ENCODE measurements around the gene BCO2.

The BCO2 gene, protein sequence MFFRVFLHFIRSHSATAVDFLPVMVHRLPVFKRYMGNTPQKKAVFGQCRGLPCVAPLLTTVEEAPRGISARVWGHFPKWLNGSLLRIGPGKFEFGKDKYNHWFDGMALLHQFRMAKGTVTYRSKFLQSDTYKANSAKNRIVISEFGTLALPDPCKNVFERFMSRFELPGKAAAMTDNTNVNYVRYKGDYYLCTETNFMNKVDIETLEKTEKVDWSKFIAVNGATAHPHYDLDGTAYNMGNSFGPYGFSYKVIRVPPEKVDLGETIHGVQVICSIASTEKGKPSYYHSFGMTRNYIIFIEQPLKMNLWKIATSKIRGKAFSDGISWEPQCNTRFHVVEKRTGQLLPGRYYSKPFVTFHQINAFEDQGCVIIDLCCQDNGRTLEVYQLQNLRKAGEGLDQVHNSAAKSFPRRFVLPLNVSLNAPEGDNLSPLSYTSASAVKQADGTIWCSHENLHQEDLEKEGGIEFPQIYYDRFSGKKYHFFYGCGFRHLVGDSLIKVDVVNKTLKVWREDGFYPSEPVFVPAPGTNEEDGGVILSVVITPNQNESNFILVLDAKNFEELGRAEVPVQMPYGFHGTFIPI

DNA sequence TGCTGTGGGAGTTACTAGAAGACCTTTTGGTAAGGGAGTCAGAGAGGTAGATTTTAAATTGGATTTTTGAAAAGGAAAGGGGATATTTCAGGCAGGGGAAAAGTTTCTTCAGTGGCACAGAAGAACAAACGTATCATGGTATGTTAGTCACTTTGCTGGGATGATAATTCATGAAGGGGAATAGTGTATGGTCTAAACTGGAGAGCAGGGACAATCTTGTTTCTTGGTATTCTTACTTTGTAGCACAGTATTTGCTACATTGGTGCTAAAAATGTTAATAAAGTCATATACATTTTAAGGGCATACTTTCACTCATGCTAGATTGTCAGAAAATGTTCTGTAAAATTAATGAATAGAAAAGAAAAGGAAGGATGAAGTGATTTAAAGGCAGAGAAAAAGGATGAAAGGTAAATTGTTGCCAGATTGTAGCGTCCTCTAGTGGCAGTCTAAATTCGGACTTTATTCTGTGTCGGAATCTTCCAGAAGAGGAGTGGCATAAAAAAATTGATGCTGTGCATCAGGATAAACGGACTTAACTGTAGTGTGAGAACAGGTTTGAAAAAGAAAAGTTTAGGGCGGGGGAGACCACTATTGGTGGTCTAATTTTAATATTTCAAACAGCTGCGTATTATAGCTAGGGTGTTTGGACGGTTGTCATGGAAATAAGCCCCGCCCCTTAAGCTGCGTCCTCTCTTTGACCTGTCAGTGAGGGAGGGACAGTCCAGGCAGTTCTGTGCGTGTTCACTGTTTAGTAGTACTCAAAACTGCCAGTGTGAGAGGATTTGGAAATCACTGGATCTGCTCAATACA is at the start of gene BCO2:
TSS of gene BCO2 (plus strand) at position 724 of the 810 bp plus-strand sequence. CDS start 90 bp downstream, outside the sequence.
- Histone ChIP-seq H3K4me1 (ENCODE audit: control insufficient read depth, insufficient read depth, low read length) (no peaks in the 10 kb centered on the region), H3K4me3 (ENCODE audit: low read depth, low read length) (peak within 1 kb of the TSS; percentile 49), H3K36me3 (ENCODE audit: control insufficient read depth, insufficient read depth, low read length) (no peaks in the 10 kb centered on the region), H3K27me3 (ENCODE audit: control insufficient read depth, insufficient read depth, low read length) (no peaks in the 10 kb centered on the region), H3K9ac (ENCODE audit: low read length) (no peak within 1 kb of the TSS), H3K9me3 (ENCODE audit: control insufficient read depth, insufficient read depth, low read depth, low read length) (no peaks in the 10 kb centered on the region), H3K27ac (ENCODE audit: low read depth, low read length) (no peak within 1 kb of the TSS)

DNA sequence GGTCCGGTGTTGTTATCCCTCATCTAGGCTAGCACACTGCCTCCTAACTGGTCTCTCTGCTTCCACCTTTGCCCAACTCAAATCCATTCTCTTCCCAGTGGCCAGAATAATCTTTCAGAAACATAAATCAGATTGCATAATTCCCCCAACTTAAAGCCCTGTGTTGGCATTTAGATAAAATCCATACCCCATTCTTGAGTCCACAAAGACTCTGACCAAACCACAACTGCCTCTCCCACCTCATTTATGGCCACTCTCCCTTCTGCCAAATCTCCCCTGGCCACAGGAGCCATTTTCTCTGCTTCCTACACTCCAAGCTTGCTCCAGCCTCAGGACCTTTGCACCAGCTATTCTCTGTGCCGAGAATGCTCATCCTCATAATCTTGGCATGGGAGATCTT is 48.3 kb upstream of the BCO2 start:
- Histone ChIP-seq H3K4me1 (ENCODE audit: control insufficient read depth, insufficient read depth, low read length) (no peaks in the 10 kb centered on the region), H3K27me3 (ENCODE audit: control insufficient read depth, insufficient read depth, low read length) (no peaks in the 10 kb centered on the region), H3K36me3 (ENCODE audit: control insufficient read depth, insufficient read depth, low read length) (no peaks in the 10 kb centered on the region), H3K9me3 (ENCODE audit: control insufficient read depth, insufficient read depth, low read depth, low read length) (no peaks in the 10 kb centered on the region), H3K9ac (ENCODE audit: low read length) (no peak overlapping the region), H3K27ac (ENCODE audit: low read depth, low read length) (no peak overlapping the region), H3K4me3 (ENCODE audit: low read depth, low read length) (no peak overlapping the region)

DNA sequence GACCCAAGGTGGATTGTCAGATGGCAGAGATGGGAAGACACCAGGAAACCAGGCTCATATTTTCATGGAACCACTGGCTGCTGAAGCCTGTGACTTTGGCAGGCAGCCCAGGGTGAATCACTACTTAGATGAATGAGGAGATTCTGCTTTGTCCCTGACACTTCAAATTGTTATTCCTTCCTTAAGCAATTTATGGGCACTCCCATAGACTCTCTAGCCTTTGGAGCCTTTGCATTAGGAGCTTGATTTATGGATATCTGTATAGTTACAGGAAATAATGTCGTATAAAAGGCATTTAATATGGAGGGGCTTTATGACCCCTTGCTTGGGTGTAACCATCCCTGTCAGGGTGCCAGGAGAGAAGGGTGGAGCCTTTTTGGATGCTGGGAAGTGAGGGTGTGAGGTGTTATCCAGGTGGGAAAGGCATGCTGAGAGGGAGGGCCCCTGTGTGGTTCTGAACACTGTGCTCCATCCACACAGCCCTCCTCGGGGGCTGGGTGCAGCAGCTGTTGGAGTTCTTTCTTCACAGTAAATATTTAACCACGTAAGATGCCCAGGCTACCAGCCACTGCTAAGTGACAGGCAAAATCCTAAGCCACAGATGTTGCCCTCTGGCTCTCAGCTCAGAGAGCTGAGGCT is 46.7 kb upstream of the BCO2 start:
- Histone ChIP-seq H3K36me3 (ENCODE audit: control insufficient read depth, insufficient read depth, low read length) (no peaks in the 10 kb centered on the region), H3K27ac (ENCODE audit: low read depth, low read length) (no peak overlapping the region), H3K9ac (ENCODE audit: low read length) (no peak overlapping the region), H3K27me3 (ENCODE audit: control insufficient read depth, insufficient read depth, low read length) (no peaks in the 10 kb centered on the region), H3K4me1 (ENCODE audit: control insufficient read depth, insufficient read depth, low read length) (no peaks in the 10 kb centered on the region), H3K9me3 (ENCODE audit: control insufficient read depth, insufficient read depth, low read depth, low read length) (no peaks in the 10 kb centered on the region), H3K4me3 (ENCODE audit: low read depth, low read length) (no peak overlapping the region)

DNA sequence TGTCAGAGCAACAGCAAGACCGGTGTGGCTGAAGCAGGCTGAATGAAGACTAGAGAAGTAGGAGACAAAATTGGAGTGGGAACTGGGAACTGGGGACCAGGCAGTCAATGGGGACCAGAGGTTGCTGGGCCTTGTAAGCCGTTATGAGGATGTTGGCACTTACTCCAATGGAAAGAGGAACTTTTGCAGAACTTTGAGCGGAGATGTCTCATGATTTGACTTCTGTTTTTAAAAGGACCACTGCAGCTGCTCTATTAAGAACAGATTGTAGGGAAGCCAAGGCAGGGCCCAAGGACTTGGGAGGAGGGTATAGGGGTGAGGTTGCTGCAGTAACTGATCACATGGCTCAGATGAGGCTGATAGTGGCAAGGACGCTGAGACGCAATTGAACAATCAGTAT is 45.7 kb upstream of the BCO2 start:
- Histone ChIP-seq H3K9ac (ENCODE audit: low read length) (no peak overlapping the region), H3K36me3 (ENCODE audit: control insufficient read depth, insufficient read depth, low read length) (no peaks in the 10 kb centered on the region), H3K27ac (ENCODE audit: low read depth, low read length) (no peak overlapping the region), H3K27me3 (ENCODE audit: control insufficient read depth, insufficient read depth, low read length) (no peaks in the 10 kb centered on the region), H3K4me1 (ENCODE audit: control insufficient read depth, insufficient read depth, low read length) (no peaks in the 10 kb centered on the region), H3K4me3 (ENCODE audit: low read depth, low read length) (no peak overlapping the region), H3K9me3 (ENCODE audit: control insufficient read depth, insufficient read depth, low read depth, low read length) (no peaks in the 10 kb centered on the region)

DNA sequence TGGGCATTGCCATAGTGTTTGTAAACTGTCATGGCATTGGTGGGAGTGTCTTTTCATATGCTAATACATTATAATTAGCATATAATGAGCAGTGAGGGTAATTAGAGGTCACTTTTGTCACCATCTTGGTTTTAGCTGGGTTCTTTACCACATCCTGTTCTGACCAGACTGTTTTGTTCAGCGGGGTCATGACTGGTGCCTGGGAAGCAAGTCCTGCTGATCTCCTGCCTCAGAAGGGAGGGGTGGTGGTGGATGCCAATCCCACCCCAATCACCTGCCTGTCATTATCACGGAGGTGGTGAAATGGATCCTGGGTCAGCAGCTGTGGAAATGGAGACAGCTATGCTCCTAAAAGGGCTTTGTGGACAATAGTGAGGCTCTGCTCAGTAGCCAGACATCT is 42.6 kb upstream of the BCO2 start:
- no peaks in the 10 kb centered on the region for H3K27me3 ChIP-seq (ENCODE audit: control insufficient read depth, insufficient read depth, low read length)
- H3K36me3 ChIP-seq (ENCODE audit: control insufficient read depth, insufficient read depth, low read length): no peaks in the 10 kb centered on the region
- no peak overlapping the region for H3K4me3 ChIP-seq (ENCODE audit: low read depth, low read length)
- H3K9ac ChIP-seq (ENCODE audit: low read length): no peak overlapping the region
- no peak overlapping the region for H3K27ac ChIP-seq (ENCODE audit: low read depth, low read length)
- H3K4me1 ChIP-seq (ENCODE audit: control insufficient read depth, insufficient read depth, low read length): no peaks in the 10 kb centered on the region
- H3K9me3 ChIP-seq (ENCODE audit: control insufficient read depth, insufficient read depth, low read depth, low read length): no peaks in the 10 kb centered on the region

DNA sequence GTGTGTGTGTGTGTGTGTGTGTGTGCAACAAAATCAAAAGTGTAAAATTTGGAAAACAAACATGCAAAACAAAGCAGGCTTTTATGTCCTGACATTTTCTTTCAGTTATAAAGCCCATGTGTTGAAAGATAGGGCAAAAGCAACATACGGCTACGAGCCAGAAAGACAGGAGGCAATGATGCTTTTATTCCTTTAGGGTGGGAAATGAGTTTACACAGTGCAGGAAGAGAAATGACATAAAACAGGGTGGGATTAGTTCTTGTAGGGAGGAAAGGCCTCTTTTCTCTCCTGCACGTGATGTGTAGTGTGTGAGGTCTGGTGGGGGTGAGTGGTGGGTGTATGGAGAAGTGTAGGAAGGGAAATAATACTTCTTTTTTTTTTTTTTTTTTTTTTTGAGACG is 40.8 kb upstream of the BCO2 start:
- Histone ChIP-seq H3K27me3 (ENCODE audit: control insufficient read depth, insufficient read depth, low read length) (no peaks in the 10 kb centered on the region), H3K9me3 (ENCODE audit: control insufficient read depth, insufficient read depth, low read depth, low read length) (no peaks in the 10 kb centered on the region)

DNA sequence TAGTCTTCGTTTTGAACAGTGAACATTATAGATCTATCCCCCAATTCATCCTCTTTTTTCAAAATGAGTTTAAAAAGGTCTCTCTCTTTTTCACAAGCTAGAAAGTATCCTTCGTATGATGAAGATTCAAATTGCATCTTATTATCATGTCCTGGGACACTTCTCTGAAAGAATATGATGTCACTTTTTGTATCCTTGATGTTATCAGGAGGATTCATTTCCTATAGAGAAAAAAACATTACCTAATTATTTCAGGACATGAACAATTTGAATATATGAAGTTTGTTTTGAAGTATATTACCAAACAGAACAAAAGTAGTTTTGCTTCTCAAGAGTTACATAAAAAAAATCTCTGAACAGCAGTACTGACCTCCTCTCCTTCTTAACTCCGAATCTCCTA is 31.7 kb upstream of the BCO2 start:
- Histone ChIP-seq H3K9me3 (ENCODE audit: control insufficient read depth, insufficient read depth, low read depth, low read length) (no peaks in the 10 kb centered on the region), H3K27ac (ENCODE audit: low read depth, low read length) (no peak overlapping the region), H3K36me3 (ENCODE audit: control insufficient read depth, insufficient read depth, low read length) (no peaks in the 10 kb centered on the region), H3K27me3 (ENCODE audit: control insufficient read depth, insufficient read depth, low read length) (no peaks in the 10 kb centered on the region), H3K4me3 (ENCODE audit: low read depth, low read length) (no peak overlapping the region), H3K9ac (ENCODE audit: low read length) (no peak overlapping the region), H3K4me1 (ENCODE audit: control insufficient read depth, insufficient read depth, low read length) (no peaks in the 10 kb centered on the region)

More for the DNA sequence above, 40.8 kb upstream of the BCO2 start:
- Histone ChIP-seq H3K4me1 (ENCODE audit: control insufficient read depth, insufficient read depth, low read length) (no peaks in the 10 kb centered on the region), H3K27ac (ENCODE audit: low read depth, low read length) (no peak overlapping the region), H3K4me3 (ENCODE audit: low read depth, low read length) (no peak overlapping the region), H3K36me3 (ENCODE audit: control insufficient read depth, insufficient read depth, low read length) (no peaks in the 10 kb centered on the region), H3K9ac (ENCODE audit: low read length) (no peak overlapping the region)

DNA sequence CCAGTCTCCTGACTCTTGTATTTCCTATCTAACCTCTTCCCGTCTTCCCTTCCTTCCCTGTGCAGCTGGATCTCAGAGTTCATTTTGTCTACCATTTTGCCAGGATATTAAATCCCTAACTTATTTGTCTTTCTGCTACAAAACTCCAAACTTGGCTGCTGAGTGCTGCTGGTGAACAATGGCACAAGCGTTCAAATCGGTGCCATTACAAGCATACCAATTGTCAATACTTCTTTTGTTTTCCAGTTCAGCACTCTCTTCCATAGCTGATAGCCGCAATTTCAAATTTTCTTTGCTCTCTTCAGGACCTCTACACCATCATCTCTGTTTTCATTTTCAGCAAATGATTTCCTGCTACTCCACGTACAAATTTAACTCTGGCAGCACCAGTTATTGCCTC is 24.8 kb upstream of the BCO2 start:
- Histone ChIP-seq H3K36me3 (ENCODE audit: control insufficient read depth, insufficient read depth, low read length) (no peaks in the 10 kb centered on the region), H3K27ac (ENCODE audit: low read depth, low read length) (no peak overlapping the region), H3K9ac (ENCODE audit: low read length) (no peak overlapping the region), H3K9me3 (ENCODE audit: control insufficient read depth, insufficient read depth, low read depth, low read length) (no peaks in the 10 kb centered on the region), H3K4me3 (ENCODE audit: low read depth, low read length) (no peak overlapping the region), H3K27me3 (ENCODE audit: control insufficient read depth, insufficient read depth, low read length) (no peaks in the 10 kb centered on the region), H3K4me1 (ENCODE audit: control insufficient read depth, insufficient read depth, low read length) (no peaks in the 10 kb centered on the region)

DNA sequence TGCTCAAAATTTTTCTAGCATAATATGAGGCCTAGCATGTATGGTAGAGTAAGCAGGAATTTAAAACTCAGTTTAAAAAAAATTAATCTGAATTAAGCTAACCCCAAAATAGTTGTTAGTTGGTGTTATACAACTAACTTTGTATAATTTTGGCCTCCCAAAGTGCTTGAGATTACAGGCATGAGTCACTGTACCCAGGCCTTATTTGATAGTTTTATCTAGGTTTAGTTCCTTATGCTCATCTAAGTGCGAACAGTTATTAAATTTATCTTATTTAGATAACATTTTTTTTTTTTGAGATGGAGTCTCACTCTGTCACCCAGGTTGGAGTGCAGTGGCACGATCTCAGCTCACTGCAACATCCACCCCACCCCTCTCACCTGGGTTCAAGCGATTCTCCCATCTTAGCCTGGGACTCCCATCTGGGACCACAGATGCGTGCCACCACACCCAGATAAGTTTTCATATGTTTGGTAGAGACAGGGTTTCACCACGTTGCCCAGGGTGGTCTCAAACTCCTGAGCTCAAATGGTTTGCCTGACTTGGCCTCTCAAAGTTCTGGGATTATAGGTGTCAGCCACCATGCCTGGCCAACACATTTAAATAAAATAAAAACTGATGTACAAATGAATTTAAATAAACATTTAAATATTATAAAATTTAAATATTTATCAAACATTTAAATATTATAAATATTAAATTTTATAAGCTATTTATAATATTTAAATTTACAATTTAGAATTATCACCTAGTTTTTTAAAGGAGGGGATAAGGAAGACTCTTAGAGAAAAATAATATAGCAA is 19.0 kb upstream of the BCO2 start:
- no peaks in the 10 kb centered on the region for H3K36me3 ChIP-seq (ENCODE audit: control insufficient read depth, insufficient read depth, low read length)

DNA sequence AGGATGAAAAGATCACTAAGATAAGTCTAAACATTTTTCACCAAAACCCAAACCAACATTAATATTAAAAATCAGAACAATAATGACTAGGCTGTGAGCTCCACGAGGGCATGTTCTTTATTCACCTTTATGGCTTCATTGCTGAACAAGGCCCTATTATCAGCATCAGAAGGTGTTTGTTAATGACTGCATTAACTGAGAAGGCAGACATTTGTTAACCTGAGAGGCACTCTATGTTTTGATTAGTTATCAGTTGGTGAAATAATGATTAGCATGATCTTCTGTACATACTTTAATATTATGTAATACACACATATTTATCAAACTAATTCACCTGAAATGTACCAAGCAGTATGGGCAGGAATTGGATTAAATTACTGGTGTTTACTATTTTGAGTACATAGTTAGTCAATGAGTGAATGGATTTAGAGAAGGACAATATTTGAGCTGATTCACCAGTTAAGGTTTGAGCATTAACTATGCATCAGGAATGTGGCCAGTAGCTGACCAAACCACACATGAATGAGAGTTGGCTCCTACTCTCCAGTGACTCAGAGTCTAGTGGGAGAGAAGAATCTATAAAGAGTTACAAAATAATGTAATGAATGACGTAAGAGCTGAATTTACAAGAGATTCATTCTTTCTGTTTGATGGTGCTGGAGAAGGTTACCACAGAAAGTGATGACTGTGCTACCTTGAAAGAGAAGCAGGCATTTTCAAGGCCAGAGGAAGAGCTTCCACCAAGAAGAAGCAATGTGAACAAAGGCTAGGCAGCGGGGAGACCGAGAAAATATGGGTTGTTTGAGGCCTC is 18.2 kb upstream of the BCO2 start:
- Histone ChIP-seq H3K27me3 (ENCODE audit: control insufficient read depth, insufficient read depth, low read length) (no peaks in the 10 kb centered on the region), H3K4me3 (ENCODE audit: low read depth, low read length) (no peak overlapping the region), H3K9me3 (ENCODE audit: control insufficient read depth, insufficient read depth, low read depth, low read length) (no peaks in the 10 kb centered on the region), H3K4me1 (ENCODE audit: control insufficient read depth, insufficient read depth, low read length) (no peaks in the 10 kb centered on the region), H3K36me3 (ENCODE audit: control insufficient read depth, insufficient read depth, low read length) (no peaks in the 10 kb centered on the region), H3K9ac (ENCODE audit: low read length) (no peak overlapping the region), H3K27ac (ENCODE audit: low read depth, low read length) (no peak overlapping the region)

More for the DNA sequence above, 19.0 kb upstream of the BCO2 start:
- no peaks in the 10 kb centered on the region for H3K9me3 ChIP-seq (ENCODE audit: control insufficient read depth, insufficient read depth, low read depth, low read length)
- no peaks in the 10 kb centered on the region for H3K4me1 ChIP-seq (ENCODE audit: control insufficient read depth, insufficient read depth, low read length)
- H3K27ac ChIP-seq (ENCODE audit: low read depth, low read length): no peak overlapping the region
- H3K4me3 ChIP-seq (ENCODE audit: low read depth, low read length): no peak overlapping the region
- H3K9ac ChIP-seq (ENCODE audit: low read length): no peak overlapping the region
- no peaks in the 10 kb centered on the region for H3K27me3 ChIP-seq (ENCODE audit: control insufficient read depth, insufficient read depth, low read length)

Measured in HUES6 (cell line).